ENCODE results near the gene TET2.

The TET2 gene

DNA sequence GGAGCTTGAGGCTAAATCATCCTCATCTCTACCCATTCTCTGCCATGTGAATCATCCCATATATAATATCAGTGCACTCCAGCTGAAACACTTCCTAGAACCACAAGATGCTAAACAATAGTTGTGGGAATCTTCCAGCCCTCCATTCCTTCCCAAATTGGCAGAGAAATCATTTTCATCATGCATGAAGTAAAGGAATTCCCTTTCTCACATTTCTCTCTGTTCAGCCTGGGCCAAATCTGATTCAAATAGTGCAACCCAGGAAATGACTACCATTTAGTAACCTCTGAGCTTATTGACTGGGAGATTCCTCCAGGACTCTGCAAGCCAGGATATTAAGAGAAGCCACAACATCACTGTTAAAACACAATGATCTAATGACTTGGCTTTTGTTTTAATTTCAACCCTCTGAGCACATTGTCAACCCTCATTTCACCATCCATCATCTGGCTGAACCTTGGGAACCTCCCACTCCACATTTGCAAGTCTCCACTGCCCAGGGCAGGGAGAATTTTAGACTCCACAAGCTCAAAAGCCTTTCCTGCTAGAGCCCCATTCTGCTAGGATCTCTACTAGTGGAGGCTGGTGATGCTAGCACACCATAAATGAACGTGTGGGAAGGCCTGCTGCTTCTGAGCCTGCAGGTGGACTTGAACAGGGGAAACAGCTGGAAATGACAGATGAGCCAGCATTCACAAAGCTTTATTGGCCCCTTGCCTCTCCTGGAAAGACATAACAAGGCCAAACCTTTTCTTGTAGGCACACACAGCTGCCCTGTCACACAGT, 133.9 kb downstream of the TET2 start:
- Histone ChIP-seq H3K4me2 (ENCODE audit: insufficient read depth, low read length, poor library complexity, severe bottlenecking) (no peak overlapping the region), H2BK120ac (ENCODE audit: low read depth, low read length) (no peak overlapping the region), H3K4me1 (ENCODE audit: control insufficient read depth in 2 of 2, insufficient read depth in 1 of 2, low read depth in 1 of 2, low read length in 2 of 2) (no peaks in the 10 kb centered on the region), H3K9ac (ENCODE audit: low read depth, low read length, poor library complexity) (no peak overlapping the region), H2AFZ (ENCODE audit: low read length) (no peak overlapping the region), H2BK5ac (ENCODE audit: low read length) (no peak overlapping the region), H4K8ac (ENCODE audit: low read depth, low read length) (no peak overlapping the region), H3K23ac (ENCODE audit: low read depth, low read length, poor library complexity) (no peak overlapping the region), H3K9me3 (replicated peaks in 1 of 2; ENCODE audit: control insufficient read depth in 2 of 2, insufficient read depth in 1 of 2, low read depth in 1 of 2, low read length in 2 of 2) (no peaks in the 10 kb centered on the region), H2BK15ac (ENCODE audit: low read length) (no peak overlapping the region), H3K4me3 (ENCODE audit: low read length in 2 of 2) (no peak overlapping the region), H3K36me3 (replicated peaks in 1 of 2; ENCODE audit: control insufficient read depth in 2 of 2, insufficient read depth in 2 of 2, low read length in 2 of 2) (peaks cover 9 to 20% of the 10 kb centered on the region in 2 donors), H3K27me3 (ENCODE audit: control insufficient read depth in 3 of 3, insufficient read depth in 3 of 3, low read depth in 1 of 3, low read length in 3 of 3) (no peaks in the 10 kb centered on the region), H3K4ac (ENCODE audit: low read length) (no peak overlapping the region), H3K14ac (ENCODE audit: low read length) (no peak overlapping the region), H2AK5ac (ENCODE audit: low read depth, low read length) (no peak overlapping the region), H2BK12ac (ENCODE audit: low read length) (no peak overlapping the region), H3K18ac (ENCODE audit: low read length) (peak overlapping the region; percentile 2), H3K27ac (replicated peaks; ENCODE audit: low read length) (no peak overlapping the region), H4K91ac (ENCODE audit: low read depth, low read length, poor library complexity) (no peak overlapping the region), H3K79me1 (ENCODE audit: low read depth, low read length) (no peaks in the 10 kb centered on the region)
- DNase-seq (ENCODE audit: low spot score): no peak
- WGBS, 2 donors (ENCODE audit: extremely low coverage in 2 of 2, insufficient read length in 2 of 2, insufficient replicate concordance in 1 of 2): no CpG with 5 or more reads among the region's 1 CpG

DNA sequence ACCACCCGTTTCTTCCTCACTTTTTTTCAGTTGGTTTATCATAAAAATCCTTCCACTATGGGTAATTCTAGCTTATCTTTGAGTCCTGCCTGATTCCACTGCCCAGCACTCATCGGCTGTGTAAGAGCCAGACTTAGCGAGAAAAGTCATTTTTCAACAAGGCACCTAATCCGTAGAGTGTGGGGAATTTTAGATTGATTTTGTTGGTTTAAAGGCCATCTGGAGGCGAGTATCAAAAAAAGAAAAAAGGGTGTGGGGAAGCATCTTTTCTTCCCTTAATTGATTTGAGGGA, 134.4 kb downstream of the TET2 start:
- Histone ChIP-seq H3K79me1 (ENCODE audit: low read depth, low read length) (no peaks in the 10 kb centered on the region), H2AK5ac (ENCODE audit: low read depth, low read length) (no peak overlapping the region), H4K8ac (ENCODE audit: low read depth, low read length) (no peak overlapping the region), H3K14ac (ENCODE audit: low read length) (no peak overlapping the region), H3K4me3 (ENCODE audit: low read length in 2 of 2) (no peak overlapping the region), H3K4me2 (ENCODE audit: insufficient read depth, low read length, poor library complexity, severe bottlenecking) (no peak overlapping the region), H3K27me3 (ENCODE audit: control insufficient read depth in 3 of 3, insufficient read depth in 3 of 3, low read depth in 1 of 3, low read length in 3 of 3) (no peaks in the 10 kb centered on the region), H3K4ac (ENCODE audit: low read length) (no peak overlapping the region), H4K91ac (ENCODE audit: low read depth, low read length, poor library complexity) (no peak overlapping the region), H2BK12ac (ENCODE audit: low read length) (no peak overlapping the region), H3K27ac (replicated peaks; ENCODE audit: low read length) (no peak overlapping the region), H3K4me1 (ENCODE audit: control insufficient read depth in 2 of 2, insufficient read depth in 1 of 2, low read depth in 1 of 2, low read length in 2 of 2) (no peaks in the 10 kb centered on the region), H2BK120ac (ENCODE audit: low read depth, low read length) (no peak overlapping the region), H2AFZ (ENCODE audit: low read length) (no peak overlapping the region), H3K36me3 (replicated peaks in 1 of 2; ENCODE audit: control insufficient read depth in 2 of 2, insufficient read depth in 2 of 2, low read length in 2 of 2) (peaks cover 4 to 15% of the 10 kb centered on the region in 2 donors), H2BK15ac (ENCODE audit: low read length) (no peak overlapping the region), H3K18ac (ENCODE audit: low read length) (no peak overlapping the region), H2BK5ac (ENCODE audit: low read length) (no peak overlapping the region), H3K23ac (ENCODE audit: low read depth, low read length, poor library complexity) (no peak overlapping the region), H3K9ac (ENCODE audit: low read depth, low read length, poor library complexity) (no peak overlapping the region), H3K9me3 (replicated peaks in 1 of 2; ENCODE audit: control insufficient read depth in 2 of 2, insufficient read depth in 1 of 2, low read depth in 1 of 2, low read length in 2 of 2) (no peaks in the 10 kb centered on the region)
- WGBS, 2 donors (ENCODE audit: extremely low coverage in 2 of 2, insufficient read length in 2 of 2, insufficient replicate concordance in 1 of 2): no CpG with 5 or more reads among the region's 5 CpGs
- DNase-seq (ENCODE audit: low spot score): no peak

GRCh38 chr4:105282489-105282888, 135.8 kb downstream of the TET2 start:
- peaks cover 0 to under 1% of the 10 kb centered on the region in 2 donors for H3K36me3 ChIP-seq (replicated peaks in 1 of 2; ENCODE audit: control insufficient read depth in 2 of 2, insufficient read depth in 2 of 2, low read length in 2 of 2)
- no peak overlapping the region for H3K9ac ChIP-seq (ENCODE audit: low read depth, low read length, poor library complexity)
- no peak overlapping the region for H3K27ac ChIP-seq (replicated peaks; ENCODE audit: low read length)
- no peak for DNase-seq (ENCODE audit: low spot score)
- no peak overlapping the region for H3K18ac ChIP-seq (ENCODE audit: low read length)
- H2BK15ac ChIP-seq (ENCODE audit: low read length): no peak overlapping the region
- no peak overlapping the region for H3K14ac ChIP-seq (ENCODE audit: low read length)
- H2AK5ac ChIP-seq (ENCODE audit: low read depth, low read length): no peak overlapping the region
- no peak overlapping the region for H4K91ac ChIP-seq (ENCODE audit: low read depth, low read length, poor library complexity)
- H2AFZ ChIP-seq (ENCODE audit: low read length): no peak overlapping the region
- no peak overlapping the region for H3K4ac ChIP-seq (ENCODE audit: low read length)
- WGBS, 2 donors (ENCODE audit: extremely low coverage in 2 of 2, insufficient read length in 2 of 2, insufficient replicate concordance in 1 of 2): no CpG with 5 or more reads among the region's 3 CpGs
- H2BK12ac ChIP-seq (ENCODE audit: low read length): no peak overlapping the region
- no peak overlapping the region for H3K4me3 ChIP-seq (ENCODE audit: low read length in 2 of 2)
- no peak overlapping the region for H2BK5ac ChIP-seq (ENCODE audit: low read length)
- H4K8ac ChIP-seq (ENCODE audit: low read depth, low read length): no peak overlapping the region
- H3K4me1 ChIP-seq (ENCODE audit: control insufficient read depth in 2 of 2, insufficient read depth in 1 of 2, low read depth in 1 of 2, low read length in 2 of 2): no peaks in the 10 kb centered on the region
- no peak overlapping the region for H3K23ac ChIP-seq (ENCODE audit: low read depth, low read length, poor library complexity)
- H3K4me2 ChIP-seq (ENCODE audit: insufficient read depth, low read length, poor library complexity, severe bottlenecking): no peak overlapping the region
- no peaks in the 10 kb centered on the region for H3K9me3 ChIP-seq (replicated peaks in 1 of 2; ENCODE audit: control insufficient read depth in 2 of 2, insufficient read depth in 1 of 2, low read depth in 1 of 2, low read length in 2 of 2)
- H2BK120ac ChIP-seq (ENCODE audit: low read depth, low read length): no peak overlapping the region
- H3K79me1 ChIP-seq (ENCODE audit: low read depth, low read length): no peaks in the 10 kb centered on the region
- no peaks in the 10 kb centered on the region for H3K27me3 ChIP-seq (ENCODE audit: control insufficient read depth in 3 of 3, insufficient read depth in 3 of 3, low read depth in 1 of 3, low read length in 3 of 3)

- Histone ChIP-seq H2AK5ac (ENCODE audit: low read depth, low read length) (no peak overlapping the region), H4K91ac (ENCODE audit: low read depth, low read length, poor library complexity) (no peak overlapping the region), H3K9me3 (replicated peaks in 1 of 2; ENCODE audit: control insufficient read depth in 2 of 2, insufficient read depth in 1 of 2, low read depth in 1 of 2, low read length in 2 of 2) (no peaks in the 10 kb centered on the region), H3K27me3 (ENCODE audit: control insufficient read depth in 3 of 3, insufficient read depth in 3 of 3, low read depth in 1 of 3, low read length in 3 of 3) (no peaks in the 10 kb centered on the region), H3K9ac (ENCODE audit: low read depth, low read length, poor library complexity) (no peak overlapping the region), H3K79me1 (ENCODE audit: low read depth, low read length) (no peaks in the 10 kb centered on the region), H2BK120ac (ENCODE audit: low read depth, low read length) (no peak overlapping the region), H3K4me2 (ENCODE audit: insufficient read depth, low read length, poor library complexity, severe bottlenecking) (no peak overlapping the region), H3K14ac (ENCODE audit: low read length) (no peak overlapping the region), H2BK15ac (ENCODE audit: low read length) (no peak overlapping the region), H3K4me1 (ENCODE audit: control insufficient read depth in 2 of 2, insufficient read depth in 1 of 2, low read depth in 1 of 2, low read length in 2 of 2) (no peaks in the 10 kb centered on the region), H3K23ac (ENCODE audit: low read depth, low read length, poor library complexity) (no peak overlapping the region), H2BK12ac (ENCODE audit: low read length) (no peak overlapping the region), H2BK5ac (ENCODE audit: low read length) (no peak overlapping the region), H3K4me3 (ENCODE audit: low read length in 2 of 2) (no peak overlapping the region), H3K36me3 (replicated peaks in 1 of 2; ENCODE audit: control insufficient read depth in 2 of 2, insufficient read depth in 2 of 2, low read length in 2 of 2) (no peaks in the 10 kb centered on the region), H3K18ac (ENCODE audit: low read length) (no peak overlapping the region), H2AFZ (ENCODE audit: low read length) (no peak overlapping the region), H3K27ac (replicated peaks; ENCODE audit: low read length) (no peak overlapping the region), H4K8ac (ENCODE audit: low read depth, low read length) (no peak overlapping the region), H3K4ac (ENCODE audit: low read length) (no peak overlapping the region)
- no peak for DNase-seq (ENCODE audit: low spot score)
- no CpG with 5 or more reads among the region's 1 CpG for WGBS, 2 donors (ENCODE audit: extremely low coverage in 2 of 2, insufficient read length in 2 of 2, insufficient replicate concordance in 1 of 2)
Measured at GRCh38 chr4:105283501-105283900, 136.8 kb downstream of the TET2 start.

All from neuronal stem cell (in vitro differentiated cells).